SK-N-SH (cell line): ENCODE data around the gene DEFB114. TPM values are rescaled to one million over a fixed set of nuclear protein-coding genes. Genes with fewer than 3 reads are reported as not detected.

Source experiments
- CTCF ChIA-PET: fragments of 300-600, 350-600 bp; formaldehyde crosslinking; extraction: SDS; loops from one replicate; lab custom pipeline; 2021; lab: Yijun Ruan, JAX
- POLR2A ChIA-PET: fragments of 350-600 bp; sonication (Branson Sonifier 250); formaldehyde crosslinking; extraction: SDS; loops from one replicate; lab custom pipeline; 2020; ENCODE audit warnings: antibody characterized with exemption, inconsistent platforms; lab: Yijun Ruan, JAX
- DNase-seq: peaks from one replicate; pipeline ENCODE4 v3.0.0; 2012
- H2AFZ ChIP-seq: fragments of 200-600 bp; sonication (generic); 2 replicates; pipeline ENCODE4 v1.8.1; 2016; ENCODE audit warnings: antibody characterized with exemption, mild to moderate bottlenecking, low read depth
- H3F3A ChIP-seq: fragments of 200-600 bp; sonication (generic); replicated peaks from 2 replicates; pipeline ENCODE3; 2016; ENCODE audit warnings: antibody characterized with exemption, mild to moderate bottlenecking; ENCODE audit not compliant: insufficient read depth
- H3K27ac ChIP-seq, 2 experiments: fragments of 200-500 bp in 1 of 2; fragments of 200-600 bp in 1 of 2; sonication (Bioruptor generic) in 1 of 2; sonication (generic), shearing (Covaris generic) in 1 of 2; 2 replicates each; pipeline versions ENCODE4 v1.5.1 to v1.6.1; 2014 to 2016; ENCODE audit warnings: low read depth in 2 of 2, inconsistent platforms in 1 of 2, low read length in 1 of 2, mild to moderate bottlenecking in 1 of 2, mixed read lengths in 1 of 2
- H3K27me3 ChIP-seq: fragments of 200-600 bp; sonication (generic), shearing (Covaris generic); 2 replicates; pipeline ENCODE4 v1.6.1; 2016; ENCODE audit warnings: mixed run types; ENCODE audit not compliant: insufficient read depth
- H3K36me3 ChIP-seq, 2 experiments: fragments of 200-500 bp in 1 of 2; fragments of 200-600 bp in 1 of 2; sonication (Bioruptor generic) in 1 of 2; sonication (generic) in 1 of 2; replicated peaks in 1 of 2; 2 replicates each; pipeline versions ENCODE3 to v1.5.1; 2014 to 2016; ENCODE audit warnings: low read length in 1 of 2, mild to moderate bottlenecking in 1 of 2; ENCODE audit not compliant: insufficient read depth in 2 of 2, control insufficient read depth in 1 of 2
- H3K4me1 ChIP-seq, 2 experiments: fragments of 200-500 bp in 1 of 2; fragments of 200-600 bp in 1 of 2; sonication (Bioruptor generic) in 1 of 2; sonication (generic), shearing (Covaris generic) in 1 of 2; 2 replicates each; pipeline versions ENCODE4 v1.5.1 to v1.6.1; 2014 to 2016; ENCODE audit warnings: low read depth in 1 of 2, low read length in 1 of 2, mixed run types in 1 of 2; ENCODE audit not compliant: insufficient read depth in 2 of 2, control insufficient read depth in 1 of 2
- H3K4me2 ChIP-seq: fragments of 200-600 bp; sonication (generic), shearing (Covaris generic); 2 replicates; pipeline ENCODE4 v1.6.1; 2017; ENCODE audit warnings: mixed run types
- H3K4me3 ChIP-seq, 2 experiments: fragments of 200-500 bp in 1 of 2; fragments of 200-600 bp in 1 of 2; sonication (Bioruptor generic) in 1 of 2; sonication (generic), shearing (Covaris generic) in 1 of 2; 2 replicates each; pipeline versions ENCODE4 v1.5.1 to v1.8.1; 2014 to 2016; ENCODE audit warnings: low read depth in 2 of 2, inconsistent platforms in 1 of 2, low read length in 1 of 2, mild to moderate bottlenecking in 1 of 2, mixed read lengths in 1 of 2, moderate library complexity in 1 of 2
- H3K79me2 ChIP-seq: fragments of 200-600 bp; sonication (generic); 2 replicates; pipeline ENCODE4 v1.8.1; 2017; ENCODE audit warnings: mild to moderate bottlenecking; ENCODE audit not compliant: insufficient read depth
- H3K9ac ChIP-seq: fragments of 200-600 bp; sonication (generic); 2 replicates; pipeline ENCODE4 v1.6.1; 2017; ENCODE audit warnings: mixed run types
- H3K9me2 ChIP-seq: fragments of 200-600 bp; sonication (generic); 2 replicates; pipeline ENCODE4 v1.6.1; 2017; ENCODE audit warnings: mixed run types
- H3K9me3 ChIP-seq: fragments of 200-600 bp; sonication (generic); 2 replicates; pipeline ENCODE4 v1.6.1; 2017; ENCODE audit warnings: mixed run types, mild to moderate bottlenecking, moderate library complexity
- H4K20me1 ChIP-seq: fragments of 200-600 bp; sonication (generic); 2 replicates; pipeline ENCODE4 v1.6.1; 2017; ENCODE audit warnings: mild to moderate bottlenecking, mixed run types; ENCODE audit not compliant: insufficient read depth
- FOSL2 ChIP-seq: IDR thresholded peaks from 2 replicates; pipeline ENCODE4 v1.4.0; 2012; ENCODE audit warnings: low read depth, mild to moderate bottlenecking, moderate library complexity, borderline replicate concordance
- GATA2 ChIP-seq: sonication (generic); formaldehyde crosslinking; IDR thresholded peaks from 2 replicates; pipeline ENCODE4 v1.5.0; 2020; ENCODE audit warnings: mild to moderate bottlenecking, missing genetic modification reagents
- IRF3 ChIP-seq: fragments of 150-350 bp; IDR thresholded peaks from 2 replicates; pipeline ENCODE4 v1.6.1; 2016; ENCODE audit warnings: mild to moderate bottlenecking, low read depth, low read length
- MXI1 ChIP-seq: IDR thresholded peaks from 2 replicates; pipeline ENCODE4 v1.6.1; 2012; ENCODE audit warnings: mild to moderate bottlenecking, low read depth, low read length, improper control_type of control experiment
- NRF1 ChIP-seq: IDR thresholded peaks from 2 replicates; pipeline ENCODE4 v1.6.1; 2012; ENCODE audit warnings: low read depth, mild to moderate bottlenecking, low read length
- PBX3 ChIP-seq: IDR thresholded peaks from 2 replicates; pipeline ENCODE4; 2012
- RCOR1 ChIP-seq: fragments of 150-350 bp; IDR thresholded peaks from 2 replicates; pipeline ENCODE4 v1.6.1; 2017; ENCODE audit warnings: antibody characterized with exemption, low read length
- REST ChIP-seq: IDR thresholded peaks from 2 replicates; pipeline ENCODE4 v1.6.1; 2012; ENCODE audit warnings: mild to moderate bottlenecking, low read depth, low read length, moderate library complexity
- RFX5 ChIP-seq: IDR thresholded peaks from 2 replicates; pipeline ENCODE4 v1.6.1; 2012; ENCODE audit warnings: mild to moderate bottlenecking, improper control_type of control experiment, low read length
- RXRA ChIP-seq: IDR thresholded peaks from 2 replicates; pipeline ENCODE4 v1.4.0; 2012; ENCODE audit warnings: low read depth, mild to moderate bottlenecking, borderline replicate concordance
- SIN3A ChIP-seq: IDR thresholded peaks from 2 replicates; pipeline ENCODE4 v1.6.1; 2012; ENCODE audit warnings: low read depth, mild to moderate bottlenecking, low read length, moderate library complexity, borderline replicate concordance
- SMC3 ChIP-seq: IDR thresholded peaks from 2 replicates; pipeline ENCODE4 v1.6.1; 2012; ENCODE audit warnings: low read depth, low read length, improper control_type of control experiment
- TEAD4 ChIP-seq: IDR thresholded peaks from 2 replicates; pipeline ENCODE4 v1.4.0; 2012; ENCODE audit warnings: mild to moderate bottlenecking, borderline replicate concordance; ENCODE audit not compliant: insufficient read depth
- USF1 ChIP-seq: IDR thresholded peaks from 2 replicates; pipeline ENCODE4 v1.4.0; 2012; ENCODE audit warnings: low read depth, borderline replicate concordance
- YY1 ChIP-seq: IDR thresholded peaks from 2 replicates; pipeline ENCODE4 v1.4.0; 2012; ENCODE audit warnings: low read depth, mild to moderate bottlenecking
- ZBTB33 ChIP-seq: IDR thresholded peaks from 2 replicates; pipeline ENCODE4 v1.4.0; 2012; ENCODE audit warnings: low read depth, borderline replicate concordance
- WGBS: methylation state at CpG from one replicate; pipeline ENCODE4 v1.1.6; 2017; ENCODE audit warnings: low lambda C conversion rate; 5-methylcytosine and 5-hydroxymethylcytosine counted together
- polyA plus RNA-seq, 3 experiments: library from polyadenylated mRNA; depleted of rRNA; stranded (reverse); fragments of >200 nt; gene quantifications; 2 replicates each; pipeline ENCODE4 v1.2.3, GENCODE V29; 2012

DEFB114 gene
- polyA plus RNA-seq, 1 of the 3 experiments (the other 2 are of a cell fraction) = not detected

GRCh38 chr6:49919261-49919660 is 44.7 kb downstream of the DEFB114 start:
- TF ChIP-seq SIN3A (no peak), ZBTB33 (no peak), GATA2 (CRISPR knock-in tag) (no peak), PBX3 (no peak), RXRA (no peak), IRF3 (no peak), RFX5 (no peak), SMC3 (no peak)
- TF ChIP-seq, all 33 proteins: peak for 0
- Histone ChIP-seq H3K27ac (no peak overlapping the region), H3K79me2 (no peaks in the 10 kb centered on the region), H3K9me3 (no peaks in the 10 kb centered on the region), H4K20me1 (no peaks in the 10 kb centered on the region), H3K4me1 (peaks cover 0 to 3% of the 10 kb centered on the region in 2 experiments; a peak in 1 of 4 replicates), H3K4me3 (no peak overlapping the region), H3K9ac (no peak overlapping the region), H2AFZ (no peak overlapping the region), H3K27me3 (no peaks in the 10 kb centered on the region), H3F3A (no peaks in the 10 kb centered on the region), H3K9me2 (no peaks in the 10 kb centered on the region), H3K36me3 (no peaks in the 10 kb centered on the region), H3K4me2 (no peak overlapping the region)
- ChIA-PET POLR2A (no interaction called here), CTCF (no interaction called here)
- DNase-seq = no peak
- WGBS = 51% methylated on average over 4 of the region's 4 CpGs

GRCh38 chr6:49918787-49919186 is 45.2 kb downstream of the DEFB114 start:
- Histone ChIP-seq H2AFZ (no peak overlapping the region), H3K79me2 (no peaks in the 10 kb centered on the region), H3K9me3 (no peaks in the 10 kb centered on the region), H3K4me2 (no peak overlapping the region), H3K36me3 (no peaks in the 10 kb centered on the region), H3K27me3 (no peaks in the 10 kb centered on the region), H3K4me3 (no peak overlapping the region), H3K4me1 (peaks cover 0 to 3% of the 10 kb centered on the region in 2 experiments; a peak in 1 of 4 replicates), H4K20me1 (no peaks in the 10 kb centered on the region), H3K9ac (no peak overlapping the region), H3K9me2 (no peaks in the 10 kb centered on the region), H3K27ac (no peak overlapping the region), H3F3A (no peaks in the 10 kb centered on the region)
- TF ChIP-seq FOSL2 (no peak), MXI1 (no peak), USF1 (no peak), REST (no peak), TEAD4 (no peak), RCOR1 (no peak), YY1 (no peak), RFX5 (no peak), NRF1 (no peak), ZBTB33 (no peak)
- no peak for DNase-seq
- POLR2A ChIA-PET = no interaction called here
- CTCF ChIA-PET = no interaction called here
- WGBS = 7% methylated on average over 2 of the region's 2 CpGs
